IgD-negative memory B cell (primary cell): ENCODE data around the gene MED26. TPM values are rescaled to one million over a fixed set of nuclear protein-coding genes. Genes with fewer than 3 reads are reported as not detected.

Source experiments
- H3K27ac Mint-ChIP-seq, 3 donors: one replicate each; pipeline ENCODE4 v1.8.0; 2020 to 2022; ENCODE audit warnings: mild to moderate bottlenecking in 3 of 3, mixed read lengths in 3 of 3, moderate library complexity in 1 of 3
- H3K27me3 Mint-ChIP-seq: one replicate; pipeline ENCODE4 v1.8.0; 2021; ENCODE audit warnings: mixed read lengths
- H3K36me3 Mint-ChIP-seq: one replicate; pipeline ENCODE4 v1.8.0; 2020; ENCODE audit warnings: mild to moderate bottlenecking, mixed read lengths
- H3K4me1 Mint-ChIP-seq, 3 donors: one replicate each; pipeline ENCODE4 v1.8.0; 2020 to 2022; ENCODE audit warnings: mixed read lengths in 3 of 3, mild to moderate bottlenecking in 1 of 3
- H3K4me3 Mint-ChIP-seq, 4 donors: one replicate each; pipeline ENCODE4 v1.8.0; 2020 to 2022; ENCODE audit warnings: mild to moderate bottlenecking in 4 of 4, mixed read lengths in 4 of 4, moderate library complexity in 3 of 4
- H3K9me3 Mint-ChIP-seq, 3 donors: one replicate each; pipeline ENCODE4 v1.8.0; 2020 to 2021; ENCODE audit warnings: mixed read lengths in 3 of 3, mild to moderate bottlenecking in 1 of 3
- polyA plus RNA-seq: library from polyadenylated mRNA; unstranded; fragments of 300-500 nt; fragmentation: Illumina TruSeq; gene quantifications from one replicate; pipeline ENCODE4 v1.2.3, GENCODE V29; 2021

Gene MED26
- polyA plus RNA-seq, 1 donor from 2014 or later = 5.3 TPM

GRCh38 chr19:16612636-16613035 is 15.4 kb downstream of the MED26 start:
- Mint-ChIP-seq H3K4me3 (no peak overlapping the region), H3K36me3 (no peaks in the 10 kb centered on the region), H3K4me1 (peaks cover 40 to 65% (median 46%) of the 10 kb centered on the region in 3 donors), H3K9me3 (no peaks in the 10 kb centered on the region), H3K27ac (no peak overlapping the region), H3K27me3 (no peaks in the 10 kb centered on the region)

GRCh38 chr19:16611121-16611520 is 16.9 kb downstream of the MED26 start:
- Mint-ChIP-seq H3K4me3 (peak overlapping the region in 1 of 4 donors; percentile 54), H3K36me3 (no peaks in the 10 kb centered on the region), H3K9me3 (no peaks in the 10 kb centered on the region), H3K4me1 (peaks cover 29 to 52% (median 40%) of the 10 kb centered on the region in 3 donors), H3K27me3 (no peaks in the 10 kb centered on the region), H3K27ac (peak overlapping the region in 1 of 3 donors; percentile 33)

GRCh38 chr19:16609511-16610200 is 18.3 kb downstream of the MED26 start:
- Mint-ChIP-seq H3K27me3 (no peaks in the 10 kb centered on the region), H3K9me3 (no peaks in the 10 kb centered on the region), H3K4me3 (peak overlapping the region in 1 of 4 donors; percentile 70), H3K36me3 (no peaks in the 10 kb centered on the region), H3K27ac (no peak overlapping the region), H3K4me1 (peaks cover 36 to 53% (median 47%) of the 10 kb centered on the region in 3 donors)

- Mint-ChIP-seq H3K4me3 (peak overlapping the region in 2 of 4 donors; percentile 45 to 56), H3K9me3 (no peaks in the 10 kb centered on the region), H3K27ac (peak overlapping the region in 2 of 3 donors; percentile 20 to 25), H3K4me1 (peaks cover 43 to 53% (median 48%) of the 10 kb centered on the region in 3 donors), H3K27me3 (no peaks in the 10 kb centered on the region), H3K36me3 (no peaks in the 10 kb centered on the region)
Measured at GRCh38 chr19:16608290-16608739, 19.7 kb downstream of the MED26 start.

GRCh38 chr19:16607819-16608218 is 20.2 kb downstream of the MED26 start:
- Mint-ChIP-seq H3K4me3 (peak overlapping the region in 1 of 4 donors; percentile 56), H3K9me3 (no peaks in the 10 kb centered on the region), H3K27ac (peak overlapping the region in 2 of 3 donors; percentile 20 to 25), H3K27me3 (no peaks in the 10 kb centered on the region), H3K36me3 (no peaks in the 10 kb centered on the region), H3K4me1 (peaks cover 43 to 53% (median 46%) of the 10 kb centered on the region in 3 donors)

- Mint-ChIP-seq H3K36me3 (no peaks in the 10 kb centered on the region), H3K4me3 (peak overlapping the region in 2 of 4 donors; percentile 60), H3K27ac (peak overlapping the region in 2 of 3 donors; percentile 47 to 64)
Measured at GRCh38 chr19:16605553-16605994, 22.4 kb downstream of the MED26 start.

GRCh38 chr19:16605115-16605514 is 22.9 kb downstream of the MED26 start:
- H3K27me3 Mint-ChIP-seq = no peaks in the 10 kb centered on the region
- no peaks in the 10 kb centered on the region for H3K36me3 Mint-ChIP-seq
- H3K9me3 Mint-ChIP-seq = peaks cover 0 to 1% (median 0%) of the 10 kb centered on the region in 3 donors
- peak overlapping the region in 1 of 4 donors; percentile 60 for H3K4me3 Mint-ChIP-seq
- peaks cover 28 to 44% (median 41%) of the 10 kb centered on the region in 3 donors for H3K4me1 Mint-ChIP-seq
- H3K27ac Mint-ChIP-seq = peak overlapping the region in 2 of 3 donors; percentile 47 to 64

More at GRCh38 chr19:16605553-16605994, 22.4 kb downstream of the MED26 start:
- Mint-ChIP-seq H3K27me3 (no peaks in the 10 kb centered on the region), H3K9me3 (peaks cover 0 to 1% (median 0%) of the 10 kb centered on the region in 3 donors), H3K4me1 (peaks cover 29 to 42% (median 42%) of the 10 kb centered on the region in 3 donors)

GRCh38 chr19:16604615-16605014 is 23.4 kb downstream of the MED26 start:
- no peaks in the 10 kb centered on the region for H3K36me3 Mint-ChIP-seq

GRCh38 chr19:16603090-16603489 is 24.9 kb downstream of the MED26 start:
- Mint-ChIP-seq H3K4me1 (peaks cover 24 to 42% (median 32%) of the 10 kb centered on the region in 3 donors), H3K4me3 (no peak overlapping the region), H3K27me3 (no peaks in the 10 kb centered on the region), H3K27ac (no peak overlapping the region), H3K36me3 (no peaks in the 10 kb centered on the region), H3K9me3 (peaks cover 0 to 1% (median 0%) of the 10 kb centered on the region in 3 donors)

More at GRCh38 chr19:16604615-16605014, 23.4 kb downstream of the MED26 start:
- Mint-ChIP-seq H3K9me3 (peaks cover 0 to 1% (median 0%) of the 10 kb centered on the region in 3 donors), H3K4me3 (no peak overlapping the region), H3K27ac (peak overlapping the region in 1 of 3 donors; percentile 21), H3K27me3 (no peaks in the 10 kb centered on the region), H3K4me1 (peaks cover 28 to 43% (median 38%) of the 10 kb centered on the region in 3 donors)

GRCh38 chr19:16601378-16602052 is 26.5 kb downstream of the MED26 start:
- Mint-ChIP-seq H3K4me1 (peaks cover 25 to 41% (median 29%) of the 10 kb centered on the region in 3 donors), H3K27me3 (no peaks in the 10 kb centered on the region), H3K27ac (no peak overlapping the region)

GRCh38 chr19:16600824-16601223 is 27.2 kb downstream of the MED26 start:
- Mint-ChIP-seq H3K27me3 (no peaks in the 10 kb centered on the region), H3K36me3 (no peaks in the 10 kb centered on the region), H3K4me1 (peaks cover 29 to 45% (median 33%) of the 10 kb centered on the region in 3 donors), H3K27ac (peak overlapping the region in 1 of 3 donors; percentile 71), H3K9me3 (peaks cover 0 to 1% (median 0%) of the 10 kb centered on the region in 3 donors), H3K4me3 (no peak overlapping the region)

More at GRCh38 chr19:16601378-16602052, 26.5 kb downstream of the MED26 start:
- no peak overlapping the region for H3K4me3 Mint-ChIP-seq
- H3K9me3 Mint-ChIP-seq = peaks cover 0 to 1% (median 0%) of the 10 kb centered on the region in 3 donors
- no peaks in the 10 kb centered on the region for H3K36me3 Mint-ChIP-seq

GRCh38 chr19:16599655-16600346 is 28.2 kb downstream of the MED26 start:
- H3K9me3 Mint-ChIP-seq = peaks cover 0 to 1% (median 0%) of the 10 kb centered on the region in 3 donors
- H3K4me3 Mint-ChIP-seq = peak overlapping the region in 1 of 4 donors; percentile 79
- no peaks in the 10 kb centered on the region for H3K36me3 Mint-ChIP-seq
- H3K27ac Mint-ChIP-seq = peak overlapping the region; percentile 31 to 71 (median 64)
- H3K4me1 Mint-ChIP-seq = peaks cover 29 to 44% (median 33%) of the 10 kb centered on the region in 3 donors
- no peaks in the 10 kb centered on the region for H3K27me3 Mint-ChIP-seq

- no peak overlapping the region for H3K4me3 Mint-ChIP-seq
- peaks cover 0 to 1% (median 0%) of the 10 kb centered on the region in 3 donors for H3K9me3 Mint-ChIP-seq
- H3K36me3 Mint-ChIP-seq = no peaks in the 10 kb centered on the region
- peaks cover 34 to 47% (median 37%) of the 10 kb centered on the region in 3 donors for H3K4me1 Mint-ChIP-seq
- H3K27ac Mint-ChIP-seq = peak overlapping the region; percentile 31 to 78 (median 66)
- no peaks in the 10 kb centered on the region for H3K27me3 Mint-ChIP-seq
Measured at GRCh38 chr19:16598848-16599247, 29.2 kb downstream of the MED26 start.

GRCh38 chr19:16596399-16596798 is 31.6 kb downstream of the MED26 start:
- H3K27me3 Mint-ChIP-seq = no peaks in the 10 kb centered on the region
- H3K4me1 Mint-ChIP-seq = peaks cover 49 to 62% (median 52%) of the 10 kb centered on the region in 3 donors
- no peaks in the 10 kb centered on the region for H3K9me3 Mint-ChIP-seq

More at GRCh38 chr19:16596399-16596798, 31.6 kb downstream of the MED26 start:
- no peak overlapping the region for H3K4me3 Mint-ChIP-seq
- peak overlapping the region; percentile 46 to 96 (median 94) for H3K27ac Mint-ChIP-seq
- no peaks in the 10 kb centered on the region for H3K36me3 Mint-ChIP-seq
